Suppressor macrophage treated with lipopolysaccharide for 4 hours (primary cell): ENCODE results near the gene KCNH1.
"Not testable (repeated sequence)": the region's sequence is repeated elsewhere in the genome, so short reads cannot be mapped to it uniquely, and the experiment has no call there.

Source experiments
- DNase-seq: peaks from one replicate; pipeline ENCODE4 v3.0.0-alpha.2; 2020

The KCNH1 gene

GRCh38 chr1:211092955-211093354 is 41.0 kb downstream of the KCNH1 start:
- DNase-seq = no peak

GRCh38 chr1:211091867-211092266 is 42.1 kb downstream of the KCNH1 start:
- no peak for DNase-seq

- no peak for DNase-seq
Measured at GRCh38 chr1:211089536-211089935, 44.4 kb downstream of the KCNH1 start.

- DNase-seq = no peak
Measured at GRCh38 chr1:211088156-211088555, 45.8 kb downstream of the KCNH1 start.

GRCh38 chr1:211082824-211083223 is 51.1 kb downstream of the KCNH1 start:
- DNase-seq = no peak

- DNase-seq = not testable (repeated sequence)
Measured at GRCh38 chr1:211081447-211081846, 52.5 kb downstream of the KCNH1 start.

- no peak for DNase-seq
Measured at GRCh38 chr1:211068976-211069375, 65.0 kb downstream of the KCNH1 start.

- DNase-seq = no peak
Measured at GRCh38 chr1:211066781-211067384, 67.1 kb downstream of the KCNH1 start.

GRCh38 chr1:211041838-211042237 is 92.1 kb downstream of the KCNH1 start:
- not testable (repeated sequence) for DNase-seq

- DNase-seq = peak; percentile 10
Measured at GRCh38 chr1:211037095-211037494, 96.9 kb downstream of the KCNH1 start.

- DNase-seq = no peak
Measured at GRCh38 chr1:211036381-211037060, 97.4 kb downstream of the KCNH1 start.

- DNase-seq = no peak
Measured at GRCh38 chr1:211035821-211036380, 98.0 kb downstream of the KCNH1 start.

GRCh38 chr1:211033921-211034525 is 99.9 kb downstream of the KCNH1 start:
- no peak for DNase-seq

- DNase-seq = no peak
Measured at GRCh38 chr1:211024901-211025300, 109.0 kb downstream of the KCNH1 start.

GRCh38 chr1:211019266-211019665 is 114.7 kb downstream of the KCNH1 start:
- no peak for DNase-seq

GRCh38 chr1:211018690-211019089 is 115.3 kb downstream of the KCNH1 start:
- no peak for DNase-seq

GRCh38 chr1:211017075-211017718 is 116.8 kb downstream of the KCNH1 start:
- no peak for DNase-seq

- no peak for DNase-seq
Measured at GRCh38 chr1:211014275-211014674, 119.7 kb downstream of the KCNH1 start.

GRCh38 chr1:211013346-211014240 is 120.4 kb downstream of the KCNH1 start:
- DNase-seq = no peak

- not testable (repeated sequence) for DNase-seq
Measured at GRCh38 chr1:211011128-211011527, 122.8 kb downstream of the KCNH1 start.

- no peak for DNase-seq
Measured at GRCh38 chr1:211009944-211010343, 124.0 kb downstream of the KCNH1 start.

GRCh38 chr1:211007830-211008229 is 126.1 kb downstream of the KCNH1 start:
- DNase-seq = no peak
